AG09309 (cell line): ENCODE measurements around the gene MAD1L1.

Experiments used
- DNase-seq: peaks from one replicate; pipeline ENCODE4 v3.0.0-alpha.2; 2010; ENCODE audit warnings: low read depth
- H3K4me3 ChIP-seq: 2 replicates; pipeline ENCODE4 v1.5.1; 2011; ENCODE audit warnings: mild to moderate bottlenecking, low read depth, low read length, moderate library complexity; ENCODE audit not compliant: control insufficient read depth
- CTCF ChIP-seq: IDR thresholded peaks from 2 replicates; pipeline ENCODE4 v1.5.1; 2011; ENCODE audit warnings: mild to moderate bottlenecking, low read depth, low read length, inconsistent platforms; ENCODE audit not compliant: insufficient read depth, control insufficient read depth; ENCODE audit errors: missing control alignments

MAD1L1 gene

GRCh38 chr7:2120841-2121830 is 111.6 kb downstream of the MAD1L1 start:
- no peak for TF ChIP-seq CTCF
- no peak for DNase-seq
- H3K4me3 ChIP-seq: no peak overlapping the region

GRCh38 chr7:2120251-2120660 is 112.5 kb downstream of the MAD1L1 start:
- no peak for DNase-seq
- TF ChIP-seq CTCF: no peak

GRCh38 chr7:2118630-2119190 is 114.0 kb downstream of the MAD1L1 start:
- no peak for TF ChIP-seq CTCF
- H3K4me3 ChIP-seq: no peak overlapping the region
- no peak for DNase-seq

More at GRCh38 chr7:2120251-2120660, 112.5 kb downstream of the MAD1L1 start:
- H3K4me3 ChIP-seq: no peak overlapping the region

- TF ChIP-seq CTCF: no peak
These were observed 114.7 kb downstream of the MAD1L1 start for GRCh38 chr7:2118056-2118455.

GRCh38 chr7:2117646-2118045 is 115.1 kb downstream of the MAD1L1 start:
- H3K4me3 ChIP-seq: no peak overlapping the region
- no peak for DNase-seq
- no peak for TF ChIP-seq CTCF

More at GRCh38 chr7:2118056-2118455, 114.7 kb downstream of the MAD1L1 start:
- DNase-seq: no peak
- H3K4me3 ChIP-seq: no peak overlapping the region

- no peak for TF ChIP-seq CTCF
- no peak overlapping the region for H3K4me3 ChIP-seq
- no peak for DNase-seq
These were observed 115.7 kb downstream of the MAD1L1 start for GRCh38 chr7:2116989-2117591.
